Measurements from ENCODE around the gene AP3S2. TPM values are rescaled to one million over a fixed set of nuclear protein-coding genes. Genes with fewer than 3 reads are reported as not detected.

AP3S2 gene
- total RNA-seq, 2 experiments from 2014 or later: 20.3 to 23.0 TPM

GRCh38 chr15:89785774-89786140, 108.0 kb downstream of the AP3S2 start:
- Mint-ChIP-seq H3K9me3 (peaks cover 7% of the 10 kb centered on the region), H3K27me3 (peaks cover under 1% of the 10 kb centered on the region), H3K4me3 (no peak overlapping the region), H3K4me1 (ENCODE audit: low read depth) (peaks cover 2% of the 10 kb centered on the region), H3K36me3 (ENCODE audit: low read depth) (no peaks in the 10 kb centered on the region), H3K27ac (no peak overlapping the region)
- DNase-seq: no peak
- intact Hi-C loops (cut with micrococcal nuclease): no loop called here
- TF ChIP-seq, protein P1, sequence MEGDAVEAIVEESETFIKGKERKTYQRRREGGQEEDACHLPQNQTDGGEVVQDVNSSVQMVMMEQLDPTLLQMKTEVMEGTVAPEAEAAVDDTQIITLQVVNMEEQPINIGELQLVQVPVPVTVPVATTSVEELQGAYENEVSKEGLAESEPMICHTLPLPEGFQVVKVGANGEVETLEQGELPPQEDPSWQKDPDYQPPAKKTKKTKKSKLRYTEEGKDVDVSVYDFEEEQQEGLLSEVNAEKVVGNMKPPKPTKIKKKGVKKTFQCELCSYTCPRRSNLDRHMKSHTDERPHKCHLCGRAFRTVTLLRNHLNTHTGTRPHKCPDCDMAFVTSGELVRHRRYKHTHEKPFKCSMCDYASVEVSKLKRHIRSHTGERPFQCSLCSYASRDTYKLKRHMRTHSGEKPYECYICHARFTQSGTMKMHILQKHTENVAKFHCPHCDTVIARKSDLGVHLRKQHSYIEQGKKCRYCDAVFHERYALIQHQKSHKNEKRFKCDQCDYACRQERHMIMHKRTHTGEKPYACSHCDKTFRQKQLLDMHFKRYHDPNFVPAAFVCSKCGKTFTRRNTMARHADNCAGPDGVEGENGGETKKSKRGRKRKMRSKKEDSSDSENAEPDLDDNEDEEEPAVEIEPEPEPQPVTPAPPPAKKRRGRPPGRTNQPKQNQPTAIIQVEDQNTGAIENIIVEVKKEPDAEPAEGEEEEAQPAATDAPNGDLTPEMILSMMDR (IDR thresholded peaks at IDR 0.05): no peak
- no peak for ATAC-seq
- ChIA-PET CTCF (interaction anchor here (1.0 kb wide), 1 partner anchor 12 kb away, joined by 3 read pairs; no protein-coding TSS in a partner anchor), POLR2A (no interaction called here)

DNA sequence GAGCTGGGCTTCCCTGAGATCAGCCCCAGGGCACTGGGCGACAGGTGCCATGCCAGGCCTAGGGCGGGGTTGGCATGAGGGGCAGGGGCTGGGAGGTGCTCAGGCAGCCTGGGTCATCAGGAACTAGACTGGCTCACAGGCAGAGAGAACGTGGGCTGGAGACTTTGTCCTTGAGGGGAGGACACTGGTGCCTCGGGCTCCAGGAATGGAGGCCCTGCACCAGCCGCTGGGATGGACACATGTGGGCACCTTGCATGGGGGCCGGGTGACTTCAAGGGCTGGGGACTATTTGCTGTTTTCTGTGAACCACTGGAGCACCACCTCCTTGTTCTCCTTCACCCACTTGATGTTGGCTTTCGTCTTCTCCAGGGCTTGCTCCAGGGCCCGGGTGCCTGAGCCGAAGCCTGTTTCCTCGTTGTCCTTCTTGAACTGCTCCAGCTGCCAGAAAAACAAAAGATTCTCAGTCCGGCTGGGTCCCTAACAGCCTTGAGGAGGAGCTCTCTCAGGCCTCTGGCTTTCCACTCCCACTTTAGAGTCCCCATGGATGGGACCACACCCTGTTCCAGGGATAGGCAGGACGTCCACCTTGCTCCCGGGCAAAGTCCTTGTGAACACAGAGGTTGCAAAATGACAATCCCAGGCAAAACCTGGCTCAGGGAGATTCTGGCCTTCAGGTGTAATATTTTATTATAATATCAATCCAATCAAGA, 108.6 kb downstream of the AP3S2 start:
- ChIA-PET CTCF (interaction anchor here (1.0 kb wide), 1 partner anchor 12 kb away, joined by 3 read pairs; no protein-coding TSS in a partner anchor), POLR2A (no interaction called here)
- H3K4me1 Mint-ChIP-seq (ENCODE audit: low read depth): peaks cover 5% of the 10 kb centered on the region
- ATAC-seq (no peak), DNase-seq (no peak)
- no peak overlapping the region for H3K27ac Mint-ChIP-seq
- intact Hi-C loops (cut with micrococcal nuclease): no loop called here
- TF ChIP-seq, protein P1 (IDR thresholded peaks at IDR 0.05): no peak
- peaks cover 7% of the 10 kb centered on the region for H3K9me3 Mint-ChIP-seq
- no peak overlapping the region for H3K4me3 Mint-ChIP-seq
- peaks cover 6% of the 10 kb centered on the region for H3K27me3 Mint-ChIP-seq
- no peaks in the 10 kb centered on the region for H3K36me3 Mint-ChIP-seq (ENCODE audit: low read depth)

DNA sequence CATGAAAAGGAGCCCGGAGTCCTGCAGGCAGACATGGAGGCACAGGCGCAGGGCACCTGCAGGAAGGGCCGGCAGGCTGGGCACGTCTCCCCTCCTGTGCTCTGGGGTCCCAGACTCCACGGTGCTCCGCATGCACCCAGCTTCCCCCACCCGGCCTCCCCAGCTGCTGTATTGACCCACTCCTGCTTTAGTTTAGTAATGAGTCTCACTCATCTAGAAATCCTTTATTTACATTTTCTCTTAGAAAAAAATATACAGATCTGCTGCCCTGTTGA, 109.2 kb downstream of the AP3S2 start:
- H3K27me3 Mint-ChIP-seq: peaks cover 6% of the 10 kb centered on the region
- ATAC-seq (no peak), DNase-seq (no peak)
- ChIA-PET POLR2A (no interaction called here), CTCF (interaction anchor here (1.9 kb wide), 1 partner anchor 24 kb away, joined by 9 read pairs; no protein-coding TSS in a partner anchor)
- no peaks in the 10 kb centered on the region for H3K36me3 Mint-ChIP-seq (ENCODE audit: low read depth)
- H3K27ac Mint-ChIP-seq: no peak overlapping the region
- H3K4me1 Mint-ChIP-seq (ENCODE audit: low read depth): peaks cover 5% of the 10 kb centered on the region
- TF ChIP-seq, protein P1 (IDR thresholded peaks at IDR 0.05): no peak
- no peak overlapping the region for H3K4me3 Mint-ChIP-seq
- H3K9me3 Mint-ChIP-seq: peaks cover 7% of the 10 kb centered on the region
- intact Hi-C loops (cut with micrococcal nuclease): no loop called here

- POLR2A ChIA-PET: no interaction called here
- DNase-seq: no peak
- H3K4me1 Mint-ChIP-seq (ENCODE audit: low read depth): peaks cover 5% of the 10 kb centered on the region
- peaks cover 6% of the 10 kb centered on the region for H3K27me3 Mint-ChIP-seq
- no peak for ATAC-seq
- CTCF ChIA-PET: interaction anchor here (0.9 to 1.9 kb wide), 3 partner anchors 22 to 91 kb away, joined by 3 to 9 read pairs (median 5); no protein-coding TSS in a partner anchor
- TF ChIP-seq, protein P1 (IDR thresholded peaks at IDR 0.05): no peak
- peaks cover 7% of the 10 kb centered on the region for H3K9me3 Mint-ChIP-seq
- H3K36me3 Mint-ChIP-seq (ENCODE audit: low read depth): no peaks in the 10 kb centered on the region
- H3K4me3 Mint-ChIP-seq: no peak overlapping the region
- intact Hi-C loops (cut with micrococcal nuclease): no loop called here
- H3K27ac Mint-ChIP-seq: no peak overlapping the region
Observed at GRCh38 chr15:89783861-89784685, 109.7 kb downstream of the AP3S2 start.
